Measurements from ENCODE around the gene LRRC74A. TPM values are rescaled to one million over a fixed set of nuclear protein-coding genes. Genes with fewer than 3 reads are reported as not detected.
A peak's percentile ranks its signal among the peaks of the same experiment; 100 is the strongest.

The LRRC74A gene
- total and polyA plus RNA-seq, 10 of the 15 experiments (the other 5 are each of a cell fraction or from before 2014, with no cell fraction given): not detected

DNA sequence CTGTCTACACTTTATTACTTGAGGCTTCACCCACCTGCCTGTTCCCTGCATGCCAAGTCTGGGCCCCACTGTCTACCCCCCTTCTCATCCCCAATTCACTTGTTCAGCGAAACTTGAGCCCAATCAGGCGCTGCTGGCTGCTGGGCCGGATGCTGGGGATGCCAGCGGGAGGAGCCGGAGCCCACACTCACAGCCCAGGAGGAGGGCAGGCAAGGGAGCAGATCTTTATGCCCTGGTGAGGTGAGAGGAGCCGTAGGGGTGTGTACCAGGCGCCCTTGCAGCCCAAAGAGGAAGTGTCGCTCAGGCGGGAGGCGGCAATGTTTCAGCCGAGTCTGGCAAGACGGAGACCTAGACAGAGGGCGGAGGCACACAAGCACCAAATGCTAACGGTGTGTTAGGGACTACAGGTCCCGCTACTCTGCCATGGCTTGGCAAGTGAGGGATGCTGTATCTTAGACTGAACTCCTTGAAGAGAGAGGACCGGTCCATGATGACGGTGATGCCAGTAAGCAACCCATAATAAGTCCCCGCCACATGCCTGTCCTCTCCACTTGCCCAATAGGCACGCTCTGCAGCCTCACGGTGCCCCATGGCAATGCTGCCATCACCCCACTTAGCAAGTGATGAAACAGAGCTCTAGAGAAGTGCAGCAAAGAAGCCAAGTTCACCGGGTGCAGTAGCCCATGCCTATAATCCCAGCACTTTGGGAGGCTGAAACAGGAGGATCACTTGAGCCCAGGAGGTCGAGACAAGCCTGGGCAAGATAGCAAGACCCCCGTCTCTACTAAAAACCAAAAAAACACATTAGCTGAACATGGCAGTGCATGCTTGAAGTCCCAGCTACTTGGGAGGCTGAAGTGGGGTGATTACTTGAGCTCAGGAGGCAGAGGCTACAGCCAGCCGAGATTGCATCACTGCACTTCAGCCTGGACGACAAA, 41.6 kb downstream of the LRRC74A start:
- intact Hi-C loops (cut with micrococcal nuclease; ENCODE audit: unreplicated experiment): no loop called here
- H3K79me2 ChIP-seq (ENCODE audit: control insufficient read depth, insufficient read depth, low read length): no peaks in the 10 kb centered on the region
- 41% methylated on average over 23 of the region's 25 CpGs for WGBS (ENCODE audit: insufficient coverage, insufficient replicate concordance, low lambda C conversion rate, missing lambda C conversion rate)
- H3K4me2 ChIP-seq (ENCODE audit: control insufficient read depth, insufficient read depth): no peak overlapping the region
- no peaks in the 10 kb centered on the region for H3K9me3 ChIP-seq (replicated peaks; ENCODE audit: control insufficient read depth, insufficient read depth, low read length)
- no peaks in the 10 kb centered on the region for H3K36me3 ChIP-seq (ENCODE audit: control insufficient read depth in 2 of 2, insufficient read depth in 2 of 2, low read length in 1 of 2)
- no peak overlapping the region for H2AFZ ChIP-seq (ENCODE audit: control insufficient read depth, low read depth, low read length)
- H3K27me3 ChIP-seq (replicated peaks in 1 of 2; ENCODE audit: control insufficient read depth in 2 of 2, insufficient read depth in 2 of 2, low read length in 1 of 2): no peaks in the 10 kb centered on the region; a peak in 1 of 4 replicates
- peaks cover 25% of the 10 kb centered on the region for H3K4me1 ChIP-seq (ENCODE audit: control insufficient read depth, insufficient read depth, low read length)
- ATAC-seq (peak; percentile 50), DNase-seq (ENCODE audit: low read depth, low spot score) (no peak), FAIRE-seq (no peak)
- BruUV-seq (replicated peaks): no TSS peak
- no peak for TF ChIP-seq HDAC2 (IDR thresholded peaks at IDR 0.05)
- TF ChIP-seq CHD4 (IDR thresholded peaks at IDR 0.05): no peak
- peak; percentile 85 for TF ChIP-seq SPI1 (IDR thresholded peaks at IDR 0.05; ENCODE audit: borderline replicate concordance, insufficient read depth, low read depth, low read length)
- SMC1A ChIA-PET (ENCODE audit: uncharacterized antibody, unreplicated experiment): interaction anchor here (0.8 to 11.8 kb wide), 7 partner anchors 8 to 283 kb away, joined by 3 to 370 read pairs (median 3); no protein-coding TSS in a partner anchor
- H3K9ac ChIP-seq (ENCODE audit: control insufficient read depth, insufficient read depth, low read length): no peak overlapping the region
- H3K4me3 ChIP-seq: no peak overlapping the region
- in situ Hi-C loops (cut with MboI): loop anchor here (5.0 kb wide), 1 partner anchor 450 kb away; no protein-coding TSS in a partner anchor
- H3K27ac ChIP-seq (ENCODE audit: control insufficient read depth, insufficient read depth): no peak overlapping the region
- RAD21 ChIA-PET (ENCODE audit: unreplicated experiment): interaction anchor here (1.3 kb wide), 1 partner anchor 203 kb away, joined by 4 read pairs; no protein-coding TSS in a partner anchor
- CTCF ChIA-PET: interaction anchor here (0.6 to 15.8 kb wide), 5 partner anchors 8 to 226 kb away, joined by 3 to 848 read pairs (median 3); no protein-coding TSS in a partner anchor
- no peaks in the 10 kb centered on the region for H4K20me1 ChIP-seq (ENCODE audit: control insufficient read depth, insufficient read depth)
- POLR2A ChIA-PET: no interaction called here

DNA sequence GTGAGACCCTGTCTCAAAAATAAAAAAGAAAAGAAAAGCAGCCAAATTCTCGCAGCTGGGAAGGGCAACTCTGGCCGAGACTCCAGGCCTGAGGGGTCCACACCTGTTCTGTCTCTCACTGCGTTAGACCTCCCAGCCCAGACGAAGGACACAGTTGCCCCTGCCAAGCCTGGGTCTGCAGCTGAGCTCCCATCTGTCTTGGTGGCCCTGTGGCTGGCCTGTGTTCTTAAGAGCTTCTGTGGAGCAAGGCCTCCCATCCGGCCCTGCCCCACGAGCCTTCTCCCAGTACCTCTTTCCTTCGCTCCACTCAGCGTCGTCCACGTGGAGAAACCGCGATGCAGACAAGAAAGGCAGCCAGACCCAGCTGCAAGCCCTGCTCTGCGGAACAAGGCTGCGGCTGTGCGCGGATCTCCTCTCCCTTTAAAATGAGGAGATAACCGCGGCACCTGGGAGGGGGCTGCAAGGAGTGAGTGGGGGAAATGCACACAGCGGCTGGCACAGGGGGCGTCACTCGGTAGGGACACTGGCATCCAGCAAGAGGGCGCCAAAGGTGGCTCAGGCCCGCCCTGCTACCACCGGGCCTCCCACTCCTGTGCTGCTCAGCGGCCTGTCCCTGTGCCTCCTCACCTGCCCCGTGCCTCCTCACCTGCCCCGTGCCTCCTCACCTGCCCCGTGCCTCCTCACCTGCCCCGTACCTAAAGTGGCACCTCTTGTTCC, 42.4 kb downstream of the LRRC74A start:
- Histone ChIP-seq H3K9me3 (replicated peaks; ENCODE audit: control insufficient read depth, insufficient read depth, low read length) (no peaks in the 10 kb centered on the region), H3K4me3 (no peak overlapping the region), H3K9ac (ENCODE audit: control insufficient read depth, insufficient read depth, low read length) (no peak overlapping the region), H4K20me1 (ENCODE audit: control insufficient read depth, insufficient read depth) (no peaks in the 10 kb centered on the region), H2AFZ (ENCODE audit: control insufficient read depth, low read depth, low read length) (no peak overlapping the region), H3K36me3 (ENCODE audit: control insufficient read depth in 2 of 2, insufficient read depth in 2 of 2, low read length in 1 of 2) (no peaks in the 10 kb centered on the region), H3K4me1 (ENCODE audit: control insufficient read depth, insufficient read depth, low read length) (peaks cover 21% of the 10 kb centered on the region), H3K4me2 (ENCODE audit: control insufficient read depth, insufficient read depth) (no peak overlapping the region), H3K79me2 (ENCODE audit: control insufficient read depth, insufficient read depth, low read length) (no peaks in the 10 kb centered on the region), H3K27me3 (replicated peaks in 1 of 2; ENCODE audit: control insufficient read depth in 2 of 2, insufficient read depth in 2 of 2, low read length in 1 of 2) (no peaks in the 10 kb centered on the region; a peak in 1 of 4 replicates), H3K27ac (ENCODE audit: control insufficient read depth, insufficient read depth) (no peak overlapping the region)
- WGBS (ENCODE audit: insufficient coverage, insufficient replicate concordance, low lambda C conversion rate, missing lambda C conversion rate): 72% methylated on average over 27 of the region's 29 CpGs
- ChIA-PET RAD21 (ENCODE audit: unreplicated experiment) (interaction anchor here (1.3 kb wide), 1 partner anchor 202 kb away, joined by 4 read pairs; no protein-coding TSS in a partner anchor), POLR2A (no interaction called here), SMC1A (ENCODE audit: uncharacterized antibody, unreplicated experiment) (interaction anchor here (0.9 to 11.8 kb wide), 4 partner anchors 152 to 202 kb away, joined by 3 to 370 read pairs (median 3); no protein-coding TSS in a partner anchor), CTCF (interaction anchor here (0.6 to 15.8 kb wide), 5 partner anchors 8 to 225 kb away, joined by 3 to 848 read pairs (median 3); no protein-coding TSS in a partner anchor)
- intact Hi-C loops (cut with micrococcal nuclease; ENCODE audit: unreplicated experiment): no loop called here
- in situ Hi-C loops (cut with MboI): loop anchor here (5.0 kb wide), 1 partner anchor 449 kb away; no protein-coding TSS in a partner anchor
- FAIRE-seq: no peak
- ATAC-seq: no peak
- no peak for TF ChIP-seq ZNF274 (IDR thresholded peaks at IDR 0.05; ENCODE audit: insufficient read depth, insufficient read length)
- no peak for DNase-seq (ENCODE audit: low read depth, low spot score)
- no TSS peak for BruUV-seq (replicated peaks)
